Peyer's patch (tissue), 4 donors: ENCODE data around the gene DROSHA.

Experiments used
- POLR2A ChIP-seq, 2 donors: fragments of 450-650 bp; IDR thresholded peaks; one replicate each; pipeline ENCODE4 v1.5.1; 2017; ENCODE audit warnings: antibody characterized with exemption in 2 of 2, mild to moderate bottlenecking in 2 of 2, moderate library complexity in 2 of 2
- TF ChIP-seq, protein P1 (sequence below), 6 experiments: fragments of 450-650 bp in 4 of 6; fragments of 200-600 bp in 2 of 6; sonication (generic) in 1 of 6; IDR thresholded peaks; one replicate each; pipeline ENCODE4 v1.5.1; 2017 to 2019; ENCODE audit warnings: antibody characterized with exemption in 6 of 6, mild to moderate bottlenecking in 3 of 6, moderate library complexity in 1 of 6

DNA sequence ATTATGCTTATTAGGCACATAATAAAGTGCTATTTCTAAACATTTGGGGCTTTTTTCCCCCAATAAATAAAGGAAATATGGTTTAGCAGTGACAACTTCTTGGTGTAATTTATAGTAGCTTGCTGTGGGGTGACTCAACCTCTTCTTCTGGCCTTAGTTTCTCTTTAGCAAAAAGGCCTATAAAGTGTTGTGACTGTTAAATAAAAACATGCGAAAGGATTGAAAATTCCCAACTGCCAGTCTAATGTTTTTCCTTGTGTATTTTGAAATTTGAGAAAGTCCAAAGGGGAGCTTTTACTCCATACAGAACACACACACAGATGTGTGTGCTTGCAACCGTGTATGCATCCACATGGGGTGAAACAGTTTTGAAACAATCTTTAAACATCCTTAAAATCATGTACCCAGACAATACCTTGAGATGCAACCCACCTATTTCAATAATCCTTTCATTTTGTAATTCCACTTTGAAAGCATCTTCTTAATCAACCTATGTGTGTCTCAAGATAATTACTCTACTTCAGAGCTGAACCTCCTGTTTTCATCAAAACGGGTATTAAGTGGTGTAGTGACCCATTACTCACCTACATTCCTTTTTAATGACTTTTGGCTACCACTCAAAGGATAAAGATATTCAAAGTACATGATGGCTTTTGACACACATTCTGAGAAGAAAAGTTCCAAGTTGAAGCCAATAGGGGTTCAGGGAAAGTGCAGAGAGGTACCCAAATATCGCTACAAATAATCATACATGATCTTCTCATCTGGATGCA lies 123.8 kb downstream of the DROSHA start:
- TF ChIP-seq, protein P1, sequence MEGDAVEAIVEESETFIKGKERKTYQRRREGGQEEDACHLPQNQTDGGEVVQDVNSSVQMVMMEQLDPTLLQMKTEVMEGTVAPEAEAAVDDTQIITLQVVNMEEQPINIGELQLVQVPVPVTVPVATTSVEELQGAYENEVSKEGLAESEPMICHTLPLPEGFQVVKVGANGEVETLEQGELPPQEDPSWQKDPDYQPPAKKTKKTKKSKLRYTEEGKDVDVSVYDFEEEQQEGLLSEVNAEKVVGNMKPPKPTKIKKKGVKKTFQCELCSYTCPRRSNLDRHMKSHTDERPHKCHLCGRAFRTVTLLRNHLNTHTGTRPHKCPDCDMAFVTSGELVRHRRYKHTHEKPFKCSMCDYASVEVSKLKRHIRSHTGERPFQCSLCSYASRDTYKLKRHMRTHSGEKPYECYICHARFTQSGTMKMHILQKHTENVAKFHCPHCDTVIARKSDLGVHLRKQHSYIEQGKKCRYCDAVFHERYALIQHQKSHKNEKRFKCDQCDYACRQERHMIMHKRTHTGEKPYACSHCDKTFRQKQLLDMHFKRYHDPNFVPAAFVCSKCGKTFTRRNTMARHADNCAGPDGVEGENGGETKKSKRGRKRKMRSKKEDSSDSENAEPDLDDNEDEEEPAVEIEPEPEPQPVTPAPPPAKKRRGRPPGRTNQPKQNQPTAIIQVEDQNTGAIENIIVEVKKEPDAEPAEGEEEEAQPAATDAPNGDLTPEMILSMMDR (IDR thresholded peaks at IDR 0.05) = no peak
- TF ChIP-seq POLR2A (IDR thresholded peaks at IDR 0.05) = no peak
